GM12878 (cell line): ENCODE results near the gene CAMKMT. TPM values are rescaled to one million over a fixed set of nuclear protein-coding genes. Genes with fewer than 3 reads are reported as not detected.

Experiments
- ATAC-seq: fragments of 200-7000 bp; cut with Tn5 transposase; 3 replicates; pipeline ENCODE4 v1.9.1; 2020; ENCODE audit warnings: mild to moderate bottlenecking, moderate library complexity
- BruUV-seq: library from RNA; stranded (reverse); fragments of 400-500 nt; replicated peaks from 2 replicates; lab custom pipeline; 2021; lab: Mats Ljungman, UMichigan
- CTCF ChIA-PET: fragments of 300-600 bp; sonication (Branson Sonifier 250); formaldehyde crosslinking; extraction: SDS; loops from one replicate; lab custom pipeline; 2021; ENCODE audit warnings: inconsistent platforms; lab: Yijun Ruan, JAX
- POLR2A ChIA-PET: fragments of 350-600 bp; formaldehyde crosslinking; extraction: SDS; loops from one replicate; lab custom pipeline; 2021; ENCODE audit warnings: inconsistent platforms; lab: Charles Lee
- RAD21 ChIA-PET: fragments of 300-600 bp; sonication (Branson Sonifier 250); formaldehyde crosslinking; loops from one replicate; lab custom pipeline; 2023; ENCODE audit warnings: antibody characterized with exemption; ENCODE audit not compliant: unreplicated experiment; lab: Charles Lee
- SMC1A ChIA-PET: fragments of 300-600 bp; sonication (Branson Sonifier 250); formaldehyde crosslinking; loops from one replicate; lab custom pipeline; 2023; ENCODE audit not compliant: unreplicated experiment, uncharacterized antibody; lab: Charles Lee
- DNase-seq: peaks from one replicate; pipeline ENCODE4 v3.0.0-alpha.2; 2011; ENCODE audit warnings: low read depth, low spot score
- FAIRE-seq: peaks from 3 replicates; lab custom pipeline; 2011; peaks lifted over from hg19 to GRCh38; lab: Jason Lieb, UNC
- H2AFZ ChIP-seq: 2 replicates; pipeline ENCODE4 v1.6.0; 2011; ENCODE audit warnings: low read depth, low read length, control low read depth; ENCODE audit not compliant: control insufficient read depth
- H3K27ac ChIP-seq: 2 replicates; pipeline ENCODE4 v1.5.1; 2011; ENCODE audit warnings: control low read depth; ENCODE audit not compliant: control insufficient read depth, insufficient read depth
- H3K27me3 ChIP-seq, 2 experiments: replicated peaks in 1 of 2; 2 replicates each; pipeline versions ENCODE4 v1.6.0 to v1.6.1; 2011; ENCODE audit warnings: low read length in 1 of 2; ENCODE audit not compliant: control insufficient read depth in 2 of 2, insufficient read depth in 2 of 2
- H3K36me3 ChIP-seq, 2 experiments: 2 replicates each; pipeline ENCODE4 v1.5.1; 2011; ENCODE audit warnings: low read length in 1 of 2; ENCODE audit not compliant: control insufficient read depth in 2 of 2, insufficient read depth in 2 of 2
- H3K4me1 ChIP-seq: 2 replicates; pipeline ENCODE4 v1.6.1; 2011; ENCODE audit warnings: mild to moderate bottlenecking, low read length, moderate library complexity, mixed read lengths; ENCODE audit not compliant: control insufficient read depth, insufficient read depth
- H3K4me2 ChIP-seq: 2 replicates; pipeline ENCODE4 v1.6.0; 2011; ENCODE audit warnings: control low read depth; ENCODE audit not compliant: control insufficient read depth, insufficient read depth
- H3K4me3 ChIP-seq: fragments of 200-600 bp; sonication (generic); 2 replicates; pipeline ENCODE4 v1.5.1; 2016
- H3K79me2 ChIP-seq: 2 replicates; pipeline ENCODE4 v1.6.0; 2011; ENCODE audit warnings: low read length; ENCODE audit not compliant: control insufficient read depth, insufficient read depth
- H3K9ac ChIP-seq: 2 replicates; pipeline ENCODE4 v1.8.0; 2011; ENCODE audit warnings: low read length, control low read depth, mixed read lengths; ENCODE audit not compliant: control insufficient read depth, insufficient read depth
- H3K9me3 ChIP-seq: replicated peaks from 3 replicates; pipeline ENCODE4 v1.5.1; 2011; ENCODE audit warnings: mild to moderate bottlenecking, low read length; ENCODE audit not compliant: control insufficient read depth, insufficient read depth
- H4K20me1 ChIP-seq: 2 replicates; pipeline ENCODE4 v1.6.0; 2011; ENCODE audit not compliant: control insufficient read depth, insufficient read depth
- BRCA1 ChIP-seq: IDR thresholded peaks from 2 replicates; pipeline ENCODE4 v1.6.1; 2011; ENCODE audit warnings: low read depth, low read length, improper control_type of control experiment
- CUX1 ChIP-seq: IDR thresholded peaks from 2 replicates; pipeline ENCODE4 v1.6.1; 2012; ENCODE audit warnings: improper control_type of control experiment, low read depth, low read length; ENCODE audit not compliant: insufficient replicate concordance
- ELK1 ChIP-seq: IDR thresholded peaks from 2 replicates; pipeline ENCODE4 v1.6.1; 2012; ENCODE audit warnings: low read depth, low read length, improper control_type of control experiment
- FOXK2 ChIP-seq: fragments of 450-650 bp; IDR thresholded peaks from 2 replicates; pipeline ENCODE4 v1.6.1; 2017; ENCODE audit warnings: mild to moderate bottlenecking, moderate library complexity
- HDGF ChIP-seq: fragments of 450-650 bp; IDR thresholded peaks from 2 replicates; pipeline ENCODE4 v1.6.1; 2016; ENCODE audit warnings: antibody characterized with exemption
- IRF4 ChIP-seq: IDR thresholded peaks from 2 replicates; pipeline ENCODE4 v1.6.1; 2011; ENCODE audit warnings: low read depth, low read length
- LARP7 ChIP-seq: fragments of 450-650 bp; IDR thresholded peaks from 2 replicates; pipeline ENCODE4 v1.6.1; 2017; ENCODE audit warnings: mild to moderate bottlenecking
- MTA2 ChIP-seq: fragments of 450-650 bp; IDR thresholded peaks from 2 replicates; pipeline ENCODE4 v1.6.1; 2016; ENCODE audit warnings: low read depth, mild to moderate bottlenecking, moderate library complexity
- NR2C2 ChIP-seq: IDR thresholded peaks from 2 replicates; pipeline ENCODE4 v1.6.1; 2011; ENCODE audit warnings: borderline replicate concordance, low read depth; ENCODE audit not compliant: control insufficient read depth, insufficient read length
- RELB ChIP-seq: fragments of 450-650 bp; IDR thresholded peaks from 2 replicates; pipeline ENCODE4 v1.6.1; 2017; ENCODE audit warnings: low read depth, mild to moderate bottlenecking, moderate library complexity
- SPI1 ChIP-seq: IDR thresholded peaks from 2 replicates; pipeline ENCODE4 v1.6.1; 2011; ENCODE audit warnings: low read depth, mild to moderate bottlenecking, low read length, moderate library complexity, borderline replicate concordance; ENCODE audit not compliant: insufficient read depth
- WRNIP1 ChIP-seq: IDR thresholded peaks from 2 replicates; pipeline ENCODE4 v1.6.1; 2011; ENCODE audit warnings: low read depth, low read length, improper control_type of control experiment, borderline replicate concordance
- ZNF622 ChIP-seq: fragments of 450-650 bp; IDR thresholded peaks from 2 replicates; pipeline ENCODE4 v1.6.1; 2017; ENCODE audit warnings: mild to moderate bottlenecking, inconsistent platforms
- WGBS: methylation state at CpG from one replicate; pipeline ENCODE4 v1.1.6; 2016; ENCODE audit warnings: low lambda C conversion rate; ENCODE audit not compliant: insufficient replicate concordance, insufficient coverage; ENCODE audit errors: missing lambda C conversion rate; 5-methylcytosine and 5-hydroxymethylcytosine counted together
- in situ Hi-C: fragments of 300-500 bp; cut with MboI; formaldehyde crosslinking; loops from 9 replicates; pipeline ENCODE4 v1.14.3; 2018; ENCODE audit warnings: mixed read lengths
- intact Hi-C: fragments of 100-400 bp; cut with micrococcal nuclease; formaldehyde crosslinking; loops from one replicate; pipeline ENCODE4 v1.14.2; 2022; ENCODE audit not compliant: unreplicated experiment
- polyA plus RNA-seq, 11 experiments: library from polyadenylated mRNA; depleted of rRNA in 4 of 11; unstranded in 6 of 11; stranded (reverse) in 5 of 11; fragments of >200 nt; fragmentation: Nextera tagmentation in 4 of 11; fragmentation: Illumina TruSeq in 1 of 11; extraction: Ambion mirVana in 4 of 11; extraction: Trizol in 1 of 11; gene quantifications; 1 replicate in 1 of 11; 2 replicates in 10 of 11; pipeline versions ENCODE4 v1.2.1 to v1.2.3, GENCODE V29; 2011 to 2016; ENCODE audit warnings: inconsistent platforms in 2 of 11, missing spikeins in 2 of 11, low read depth in 1 of 11
- total RNA-seq, 4 experiments: library from RNA; depleted of rRNA in 3 of 4; stranded (reverse); fragments of >200 nt in 3 of 4; fragmentation: Illumina TruSeq in 1 of 4; extraction: Trizol in 1 of 4; gene quantifications; 2 replicates each; pipeline versions ENCODE4 v1.2.1 to v1.2.3, GENCODE V29; 2013 to 2021
- TF ChIP-seq, protein P1 (sequence below): IDR thresholded peaks from 2 replicates; pipeline ENCODE4 v1.6.1; 2011; ENCODE audit warnings: mild to moderate bottlenecking, low read depth, low read length, moderate library complexity; ENCODE audit not compliant: insufficient replicate concordance
- TF ChIP-seq, protein P2 (sequence below): fragments of 450-650 bp; IDR thresholded peaks from 2 replicates; pipeline ENCODE4 v1.6.1; 2014; ENCODE audit warnings: mild to moderate bottlenecking

CAMKMT gene
- total and polyA plus RNA-seq, 10 of the 15 experiments (the other 5 are each of a cell fraction or from before 2014, with no cell fraction given) = 2.7 to 16.0 (median 11.8) TPM

DNA sequence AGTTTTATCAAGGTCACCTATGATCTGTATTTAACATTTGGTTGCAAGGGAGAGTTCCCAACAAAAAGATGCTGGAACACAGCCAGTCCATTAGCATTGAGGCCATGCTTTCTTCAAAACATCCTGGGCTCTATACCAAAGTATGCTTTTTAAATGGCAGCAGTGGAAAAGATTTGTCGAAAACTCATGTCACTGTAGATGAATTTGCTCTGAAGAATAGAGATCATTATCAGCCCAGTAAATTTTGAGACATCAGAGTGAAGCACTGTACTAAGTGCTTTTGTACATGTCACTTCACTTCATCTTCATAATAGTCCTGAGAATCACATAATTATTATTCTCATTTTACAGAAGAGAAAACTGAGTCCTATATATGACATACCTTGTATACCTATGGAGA lies 189.8 kb downstream of the CAMKMT start:
- Histone ChIP-seq H3K9ac (no peak overlapping the region), H3K4me3 (no peak overlapping the region), H4K20me1 (no peaks in the 10 kb centered on the region), H3K79me2 (no peaks in the 10 kb centered on the region), H3K27ac (no peak overlapping the region), H3K36me3 (no peaks in the 10 kb centered on the region), H2AFZ (no peak overlapping the region), H3K9me3 (no peaks in the 10 kb centered on the region), H3K4me1 (peaks cover under 1% of the 10 kb centered on the region), H3K4me2 (no peak overlapping the region), H3K27me3 (no peaks in the 10 kb centered on the region)
- BruUV-seq = no TSS peak
- ChIA-PET SMC1A (interaction anchor here (0.7 to 1.2 kb wide), 2 partner anchors 10 to 11 kb away, joined by 3 read pairs; no protein-coding TSS in a partner anchor), RAD21 (interaction anchor here (0.5 kb wide), 1 partner anchor 404 kb away, joined by 3 read pairs; no protein-coding TSS in a partner anchor), CTCF (no interaction called here), POLR2A (no interaction called here)
- WGBS = 90% methylated on average over 1 of the region's 1 CpG
- FAIRE-seq = no peak
- intact Hi-C loops = no loop called here
- in situ Hi-C loops = loop anchor here (10.0 kb wide), 1 partner anchor 403 kb away; no protein-coding TSS in a partner anchor
- no peak for DNase-seq
- no peak for ATAC-seq
- TF ChIP-seq RELB (no peak), NR2C2 (no peak), SPI1 (no peak), HDGF (no peak), BRCA1 (no peak), ZNF622 (no peak), ELK1 (no peak), MTA2 (no peak), WRNIP1 (no peak), LARP7 (no peak), CUX1 (no peak), FOXK2 (no peak), IRF4 (no peak)
- TF ChIP-seq, protein P1, sequence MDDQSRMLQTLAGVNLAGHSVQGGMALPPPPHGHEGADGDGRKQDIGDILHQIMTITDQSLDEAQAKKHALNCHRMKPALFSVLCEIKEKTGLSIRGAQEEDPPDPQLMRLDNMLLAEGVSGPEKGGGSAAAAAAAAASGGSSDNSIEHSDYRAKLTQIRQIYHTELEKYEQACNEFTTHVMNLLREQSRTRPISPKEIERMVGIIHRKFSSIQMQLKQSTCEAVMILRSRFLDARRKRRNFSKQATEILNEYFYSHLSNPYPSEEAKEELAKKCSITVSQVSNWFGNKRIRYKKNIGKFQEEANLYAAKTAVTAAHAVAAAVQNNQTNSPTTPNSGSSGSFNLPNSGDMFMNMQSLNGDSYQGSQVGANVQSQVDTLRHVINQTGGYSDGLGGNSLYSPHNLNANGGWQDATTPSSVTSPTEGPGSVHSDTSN = no peak
- TF ChIP-seq, protein P2, sequence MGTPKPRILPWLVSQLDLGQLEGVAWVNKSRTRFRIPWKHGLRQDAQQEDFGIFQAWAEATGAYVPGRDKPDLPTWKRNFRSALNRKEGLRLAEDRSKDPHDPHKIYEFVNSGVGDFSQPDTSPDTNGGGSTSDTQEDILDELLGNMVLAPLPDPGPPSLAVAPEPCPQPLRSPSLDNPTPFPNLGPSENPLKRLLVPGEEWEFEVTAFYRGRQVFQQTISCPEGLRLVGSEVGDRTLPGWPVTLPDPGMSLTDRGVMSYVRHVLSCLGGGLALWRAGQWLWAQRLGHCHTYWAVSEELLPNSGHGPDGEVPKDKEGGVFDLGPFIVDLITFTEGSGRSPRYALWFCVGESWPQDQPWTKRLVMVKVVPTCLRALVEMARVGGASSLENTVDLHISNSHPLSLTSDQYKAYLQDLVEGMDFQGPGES = no peak
